Limb (tissue), 2 donors: ENCODE results near the gene TPMT.
"Not testable (repeated sequence)": the region's sequence is repeated elsewhere in the genome, so short reads cannot be mapped to it uniquely, and the experiment has no call there.

Source experiments
- DNase-seq, 2 donors: peaks; one replicate each; pipeline ENCODE4 v3.0.0-alpha.2; 2016; ENCODE audit errors: extremely low spot score in 2 of 2

Gene TPMT

GRCh38 chr6:18155864-18156421 is 1.1 kb upstream of the TPMT start:
- DNase-seq, result peak in 1 of 2 donors; percentile 65

- DNase-seq, result peak; percentile 97 to 99
Measured at GRCh38 chr6:18155150-18155863, 430 bp upstream of the TPMT start, which contains the start of gene KDM1B. Gene KDM1B, plus strand, starts transcription at chr6:18155422. Its CDS starts 4,474 bp downstream, at chr6:18159896.

DNA sequence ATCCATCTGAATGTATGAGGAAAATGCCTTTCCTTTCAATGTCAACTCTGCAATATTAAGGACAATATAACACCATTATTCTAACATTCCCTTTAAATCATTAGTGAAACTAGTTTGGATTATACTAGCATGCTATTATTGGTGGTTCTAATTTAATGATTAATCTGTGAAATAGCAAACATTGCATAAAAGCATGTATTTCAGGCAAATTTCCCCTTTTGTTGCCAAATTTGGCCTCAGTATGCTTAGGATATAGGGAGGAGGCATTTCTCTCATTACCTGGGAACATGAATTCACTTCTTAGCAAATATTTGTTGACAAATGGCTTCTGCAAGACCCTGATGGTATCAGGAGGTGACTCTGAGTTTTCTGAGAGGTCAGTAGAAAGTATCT is 1.6 kb downstream of the TPMT start:
- DNase-seq, result no peak

- DNase-seq, result no peak
Measured at GRCh38 chr6:18151801-18152200, 3.1 kb downstream of the TPMT start.

DNA sequence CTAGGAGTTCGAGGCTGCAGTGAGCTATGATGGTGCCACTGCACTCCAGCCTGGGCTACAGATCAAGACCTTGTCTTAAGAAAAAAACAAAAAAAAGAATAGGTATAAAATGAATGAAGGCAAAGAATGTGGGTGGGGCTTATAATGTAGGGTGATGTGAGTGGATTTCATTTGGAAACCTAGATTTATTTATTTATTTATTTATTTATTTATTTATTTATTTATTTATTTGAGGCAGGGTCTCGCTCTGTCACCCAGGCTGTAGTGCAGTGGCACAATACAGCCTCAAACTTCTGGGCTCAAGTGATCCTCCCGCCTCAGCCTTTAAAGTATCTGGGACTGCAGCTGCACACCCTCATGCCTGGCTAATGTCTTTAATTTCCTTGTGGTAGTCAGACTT is 3.5 kb downstream of the TPMT start:
- not testable (repeated sequence) for DNase-seq

GRCh38 chr6:18148304-18149025 is 6.4 kb downstream of the TPMT start:
- no peak for DNase-seq

DNA sequence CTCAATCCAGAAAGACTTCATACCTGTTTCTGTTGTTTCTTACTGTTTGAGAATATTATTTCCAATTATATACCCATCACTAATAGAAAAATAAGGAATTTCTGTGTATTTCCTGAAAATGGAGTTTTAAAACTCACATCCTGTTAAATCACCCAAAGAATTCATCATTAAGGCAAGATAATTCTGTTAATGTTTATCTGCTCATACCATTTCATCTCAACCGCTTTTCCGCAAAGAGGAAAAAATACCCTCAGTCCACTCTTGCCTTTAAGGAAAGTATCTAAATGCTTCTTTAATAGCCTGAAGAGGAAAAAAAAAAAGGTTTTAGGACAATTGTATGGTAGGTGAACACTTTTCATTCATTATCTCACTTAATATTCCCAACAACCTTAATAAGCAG is 7.3 kb downstream of the TPMT start:
- no peak for DNase-seq

DNA sequence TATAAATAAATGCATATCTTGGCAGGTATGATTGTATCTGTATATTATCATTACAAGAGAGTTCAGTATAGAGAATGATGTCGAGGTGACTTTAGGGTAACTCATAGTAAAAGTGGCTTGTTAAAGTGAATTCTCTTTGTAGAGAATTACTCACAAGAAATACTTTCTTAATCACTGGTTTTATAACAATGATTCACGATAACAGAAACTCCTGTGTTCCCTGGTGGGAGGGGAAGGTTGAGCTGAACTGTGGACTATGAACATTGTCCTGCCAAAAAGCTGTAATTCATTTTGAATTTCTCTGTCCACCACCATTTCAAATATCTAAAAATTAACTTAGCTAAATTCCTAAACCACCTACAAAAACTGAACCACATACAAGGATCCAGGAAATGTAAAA is 7.7 kb downstream of the TPMT start:
- DNase-seq, result no peak

GRCh38 chr6:18142591-18142861 is 12.4 kb downstream of the TPMT start:
- DNase-seq, result no peak

- no peak for DNase-seq
Measured at GRCh38 chr6:18141805-18142590, 12.9 kb downstream of the TPMT start.

- no peak for DNase-seq
Measured at GRCh38 chr6:18139935-18140621, 14.8 kb downstream of the TPMT start.

DNA sequence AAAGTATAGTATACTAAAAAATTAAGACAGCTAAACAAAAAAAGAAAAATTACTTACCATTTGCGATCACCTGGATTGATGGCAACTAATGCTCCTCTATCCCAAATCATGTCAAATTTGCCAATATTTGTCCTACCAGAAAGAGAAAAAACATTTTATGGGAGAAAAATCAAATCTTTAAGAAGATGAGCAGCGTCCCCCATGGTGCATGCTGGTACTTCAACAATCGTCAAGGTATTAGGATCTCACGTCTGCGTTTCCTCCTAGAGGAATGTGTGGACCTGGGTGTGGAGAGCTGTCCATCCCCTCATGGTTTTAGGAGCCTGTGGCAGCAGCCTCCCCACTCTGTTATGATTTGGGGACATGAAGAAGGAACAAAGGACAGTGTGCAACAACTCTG is 16.0 kb downstream of the TPMT start:
- DNase-seq, result no peak

GRCh38 chr6:18136260-18136659 is 18.6 kb downstream of the TPMT start:
- no peak for DNase-seq

DNA sequence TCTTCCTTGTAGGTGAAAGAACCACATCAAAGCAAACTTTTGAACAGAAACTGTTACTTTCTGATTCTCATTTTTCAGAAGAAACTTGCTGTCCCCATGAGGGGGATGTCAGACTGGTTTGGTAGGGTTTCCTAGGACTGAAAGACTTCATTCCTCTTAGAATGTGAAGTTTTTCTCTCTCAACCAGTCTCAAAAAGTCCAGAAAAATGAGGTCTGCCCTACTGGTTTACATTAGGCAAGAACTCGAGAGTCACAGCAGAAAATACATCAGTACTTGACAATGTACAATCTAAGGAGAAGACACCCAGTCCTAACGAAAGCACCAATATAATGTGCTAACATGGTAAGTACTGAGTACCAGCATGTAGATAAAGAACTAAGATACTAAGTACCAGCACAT is 19.7 kb downstream of the TPMT start:
- no peak for DNase-seq

GRCh38 chr6:18132346-18132745 is 22.5 kb downstream of the TPMT start:
- DNase-seq, result no peak

DNA sequence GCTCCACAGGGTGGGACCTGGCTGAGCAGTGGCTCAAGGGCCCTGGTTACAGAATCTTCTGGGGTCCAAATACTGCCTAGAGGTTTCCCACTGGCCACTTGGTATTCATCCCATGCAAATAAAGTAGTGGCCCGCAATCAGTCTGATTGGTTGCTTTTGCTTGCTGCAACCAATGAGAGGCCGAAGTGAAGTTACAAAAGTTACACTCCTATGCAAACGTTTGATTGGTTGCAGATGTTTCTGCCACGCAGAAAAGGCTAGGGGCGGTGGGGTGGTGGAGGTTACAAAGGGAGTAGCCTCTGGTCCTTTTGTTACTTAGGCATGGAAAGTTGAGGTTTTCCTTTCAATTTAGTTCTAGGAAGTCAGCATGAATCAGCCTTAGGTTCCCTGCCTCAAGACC is 28.8 kb downstream of the TPMT start:
- DNase-seq, result no peak

DNA sequence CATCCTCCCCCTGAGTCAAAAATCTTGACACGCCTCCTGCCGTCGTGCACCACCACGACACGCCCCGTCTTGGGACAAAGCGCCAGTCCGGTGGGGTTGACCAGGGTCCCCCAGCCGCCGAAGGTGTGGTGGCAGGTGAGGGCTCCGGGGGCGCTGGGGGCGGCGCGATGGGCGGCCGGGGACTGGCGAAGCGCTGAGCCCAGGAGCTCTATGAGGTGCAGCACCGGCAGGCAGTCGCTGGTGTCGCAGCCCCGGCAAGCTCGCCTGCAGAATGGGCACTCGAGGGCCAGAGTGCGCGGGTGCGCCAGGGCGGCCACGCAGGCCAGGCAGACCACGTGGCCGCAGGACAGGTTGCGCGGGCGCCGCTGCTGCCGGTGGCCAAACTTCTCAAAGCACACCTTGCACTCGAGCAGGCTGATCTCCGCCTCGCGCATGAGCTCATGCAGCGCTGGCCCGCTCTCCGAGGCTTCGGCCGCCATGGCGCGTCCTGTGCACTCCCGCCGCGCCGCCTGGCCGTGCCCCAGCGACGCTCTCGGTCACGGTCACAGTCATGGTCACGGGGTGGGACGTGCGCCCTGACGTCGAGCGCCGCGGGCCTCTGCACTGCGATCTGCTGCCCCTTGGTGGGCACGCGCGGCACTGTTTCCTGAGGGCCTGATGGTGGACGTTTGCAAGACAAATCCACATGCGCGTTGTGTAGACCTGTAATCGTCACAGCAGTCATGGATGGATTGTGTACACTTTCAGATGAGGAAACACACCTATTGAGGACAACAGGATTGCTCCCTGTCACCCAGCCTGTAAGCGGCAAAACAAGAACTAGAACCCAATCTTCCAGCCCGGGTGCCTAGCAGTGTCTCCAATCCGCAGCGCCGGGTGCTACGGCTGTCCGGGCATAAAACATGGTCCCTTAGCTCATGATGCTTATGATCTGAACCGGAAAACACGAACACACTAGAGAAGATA is 32.5 kb downstream of the TPMT start, which contains the start of gene NHLRC1:
TSS of gene NHLRC1 (minus strand) at position 550 of the 966 bp plus-strand sequence. CDS start at position 479, 71 bp downstream.
- peak; percentile 84 to 90 for DNase-seq

- DNase-seq, result no peak
Measured at GRCh38 chr6:18121580-18122127, 33.2 kb downstream of the TPMT start.

GRCh38 chr6:18119236-18119635 is 35.6 kb downstream of the TPMT start:
- no peak for DNase-seq

GRCh38 chr6:18118330-18118729 is 36.5 kb downstream of the TPMT start:
- DNase-seq, result no peak
